Adrenal gland (tissue), 5 donors: Measurements from ENCODE around the gene POFUT1.

ENCODE experiments used
- POLR2A ChIP-seq, 2 donors: fragments of 450-650 bp; IDR thresholded peaks; one replicate each; pipeline ENCODE4 v1.6.1; 2017; ENCODE audit warnings: antibody characterized with exemption in 2 of 2, mild to moderate bottlenecking in 2 of 2, moderate library complexity in 1 of 2
- TF ChIP-seq, protein P1 (sequence below), 6 experiments: fragments of 450-650 bp in 4 of 6; fragments of 200-600 bp in 2 of 6; sonication (generic) in 1 of 6; IDR thresholded peaks; 1 replicate in 5 of 6; 2 replicates in 1 of 6; pipeline versions ENCODE4 v1.5.1 to v1.8.0; 2016 to 2021; ENCODE audit warnings: antibody characterized with exemption in 6 of 6, mild to moderate bottlenecking in 2 of 6, moderate library complexity in 1 of 6
- donor health status: DM: no; HTN: no; CAD: no.

GRCh38 chr20:32167552-32167951 is 40.1 kb upstream of the POFUT1 start:
- TF ChIP-seq POLR2A (IDR thresholded peaks at IDR 0.05), result no peak
- TF ChIP-seq, protein P1, sequence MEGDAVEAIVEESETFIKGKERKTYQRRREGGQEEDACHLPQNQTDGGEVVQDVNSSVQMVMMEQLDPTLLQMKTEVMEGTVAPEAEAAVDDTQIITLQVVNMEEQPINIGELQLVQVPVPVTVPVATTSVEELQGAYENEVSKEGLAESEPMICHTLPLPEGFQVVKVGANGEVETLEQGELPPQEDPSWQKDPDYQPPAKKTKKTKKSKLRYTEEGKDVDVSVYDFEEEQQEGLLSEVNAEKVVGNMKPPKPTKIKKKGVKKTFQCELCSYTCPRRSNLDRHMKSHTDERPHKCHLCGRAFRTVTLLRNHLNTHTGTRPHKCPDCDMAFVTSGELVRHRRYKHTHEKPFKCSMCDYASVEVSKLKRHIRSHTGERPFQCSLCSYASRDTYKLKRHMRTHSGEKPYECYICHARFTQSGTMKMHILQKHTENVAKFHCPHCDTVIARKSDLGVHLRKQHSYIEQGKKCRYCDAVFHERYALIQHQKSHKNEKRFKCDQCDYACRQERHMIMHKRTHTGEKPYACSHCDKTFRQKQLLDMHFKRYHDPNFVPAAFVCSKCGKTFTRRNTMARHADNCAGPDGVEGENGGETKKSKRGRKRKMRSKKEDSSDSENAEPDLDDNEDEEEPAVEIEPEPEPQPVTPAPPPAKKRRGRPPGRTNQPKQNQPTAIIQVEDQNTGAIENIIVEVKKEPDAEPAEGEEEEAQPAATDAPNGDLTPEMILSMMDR (IDR thresholded peaks at IDR 0.05), result no peak
